NCI-H524 treated with DMSO at 0.1 percent for 48 hours (cell line): ENCODE data around the gene KRI1.
A peak's percentile ranks its signal among the peaks of the same experiment; 100 is the strongest.
"Not testable (repeated sequence)": the region's sequence is repeated elsewhere in the genome, so short reads cannot be mapped to it uniquely, and the experiment has no call there.

Experiments used
- DNase-seq: peaks from one replicate; lab custom pipeline; 2025; lab: John Stamatoyannopoulos, UW

KRI1 gene

GRCh38 chr19:10575011-10575716 lies 9.4 kb upstream of the KRI1 start:
- DNase-seq = no peak

- DNase-seq = no peak
These were observed 8.7 kb upstream of the KRI1 start for GRCh38 chr19:10574462-10574861.

GRCh38 chr19:10573793-10574192 lies 8.0 kb upstream of the KRI1 start:
- not testable (repeated sequence) for DNase-seq

- DNase-seq = peak; percentile 98
These were observed 3.2 kb upstream of the KRI1 start, which contains the start of gene CDKN2D for GRCh38 chr19:10568826-10569651. Gene CDKN2D, minus strand, starts transcription at chr19:10568979. Its CDS starts 326 bp downstream, at chr19:10568653.

GRCh38 chr19:10568062-10568825 lies 2.4 kb upstream of the KRI1 start:
- DNase-seq = no peak

- no peak for DNase-seq
These were observed 1.8 kb upstream of the KRI1 start for GRCh38 chr19:10567656-10568055.

GRCh38 chr19:10566658-10567410 lies 1.0 kb upstream of the KRI1 start:
- DNase-seq = no peak

- DNase-seq = no peak
These were observed 523 bp upstream of the KRI1 start for GRCh38 chr19:10566408-10566657.

- DNase-seq = no peak
These were observed 713 bp downstream of the KRI1 start for GRCh38 chr19:10565028-10565566.

- DNase-seq = no peak
These were observed 3.2 kb downstream of the KRI1 start for GRCh38 chr19:10562609-10563008.

- DNase-seq = no peak
These were observed 5.7 kb downstream of the KRI1 start for GRCh38 chr19:10560154-10560553.

GRCh38 chr19:10557603-10558197 lies 8.1 kb downstream of the KRI1 start:
- DNase-seq = no peak

GRCh38 chr19:10555610-10555973 lies 10.2 kb downstream of the KRI1 start:
- DNase-seq = no peak

- no peak for DNase-seq
These were observed 10.8 kb downstream of the KRI1 start for GRCh38 chr19:10554760-10555609.

GRCh38 chr19:10553943-10554381 lies 11.8 kb downstream of the KRI1 start:
- DNase-seq = no peak

GRCh38 chr19:10553087-10553667 lies 12.6 kb downstream of the KRI1 start:
- DNase-seq = no peak

- DNase-seq = no peak
These were observed 13.2 kb downstream of the KRI1 start for GRCh38 chr19:10552510-10553053.

- no peak for DNase-seq
These were observed 14.0 kb downstream of the KRI1 start for GRCh38 chr19:10551698-10552301.

GRCh38 chr19:10551006-10551405 lies 14.8 kb downstream of the KRI1 start:
- DNase-seq = not testable (repeated sequence)
